IMR-90 (cell line): ENCODE data around the gene RIPPLY1. TPM values are rescaled to one million over a fixed set of nuclear protein-coding genes. Genes with fewer than 3 reads are reported as not detected.
A peak's percentile ranks its signal among the peaks of the same experiment; 100 is the strongest.

ENCODE experiments used
- ATAC-seq: fragments of 200-7000 bp; cut with Tn5 transposase; 2 replicates; pipeline ENCODE4 v1.9.1; 2020; ENCODE audit warnings: low read depth, mild to moderate bottlenecking, moderate library complexity
- BruUV-seq: library from RNA; stranded (reverse); fragments of 400-500 nt; replicated peaks from 2 replicates; lab custom pipeline; 2021; lab: Mats Ljungman, UMichigan
- CTCF ChIA-PET: fragments of 300-600 bp; formaldehyde crosslinking; extraction: SDS; loops from one replicate; lab custom pipeline; 2021; ENCODE audit warnings: antibody characterized with exemption; lab: Yijun Ruan, JAX
- POLR2A ChIA-PET: fragments of 300-600 bp; sonication (Branson Sonifier 250); formaldehyde crosslinking; loops from one replicate; lab custom pipeline; 2022; ENCODE audit warnings: antibody characterized with exemption; ENCODE audit not compliant: unreplicated experiment; lab: Charles Lee
- DNase-seq: peaks from one replicate; pipeline ENCODE4 v3.0.0; 2013
- H2AFZ ChIP-seq: replicated peaks from 2 replicates; pipeline ENCODE3; 2013; ENCODE audit warnings: low read length, mild to moderate bottlenecking; ENCODE audit not compliant: poor library complexity
- H2AK5ac ChIP-seq: 2 replicates; pipeline ENCODE4 v1.6.1; 2013; ENCODE audit warnings: low read depth, low read length, inconsistent platforms
- H2AK9ac ChIP-seq: replicated peaks from 2 replicates; pipeline ENCODE3; 2013; ENCODE audit warnings: mild to moderate bottlenecking, low read depth, low read length, moderate library complexity; ENCODE audit not compliant: poor library complexity
- H2BK120ac ChIP-seq: 2 replicates; pipeline ENCODE4 v1.6.1; 2013; ENCODE audit warnings: low read depth, low read length, inconsistent platforms
- H2BK15ac ChIP-seq: 3 replicates; pipeline ENCODE4 v1.6.1; 2013; ENCODE audit warnings: low read depth, low read length, inconsistent platforms
- H2BK20ac ChIP-seq: 2 replicates; pipeline ENCODE4 v1.6.1; 2013; ENCODE audit warnings: low read depth, mild to moderate bottlenecking, inconsistent platforms, low read length, moderate library complexity
- H2BK5ac ChIP-seq: 2 replicates; pipeline ENCODE4 v1.6.1; 2013; ENCODE audit warnings: mild to moderate bottlenecking, low read depth, low read length, inconsistent platforms; ENCODE audit not compliant: poor library complexity, severe bottlenecking
- H3K14ac ChIP-seq: replicated peaks from 2 replicates; pipeline ENCODE4 v1.6.1; 2013; ENCODE audit warnings: low read depth, low read length, inconsistent platforms
- H3K18ac ChIP-seq: 2 replicates; pipeline ENCODE4 v1.6.1; 2013; ENCODE audit warnings: low read depth, low read length, control low read depth
- H3K23ac ChIP-seq: 2 replicates; pipeline ENCODE4 v1.6.1; 2013; ENCODE audit warnings: low read depth, low read length, inconsistent platforms
- H3K27ac ChIP-seq: 2 replicates; pipeline ENCODE4 v1.5.1; 2013; ENCODE audit warnings: mild to moderate bottlenecking, control low read depth, low read length; ENCODE audit not compliant: insufficient read depth
- H3K27me3 ChIP-seq: 2 replicates; pipeline ENCODE4 v1.6.1; 2013; ENCODE audit warnings: low read length; ENCODE audit not compliant: control insufficient read depth, insufficient read depth
- H3K36me3 ChIP-seq: 2 replicates; pipeline ENCODE4 v1.6.1; 2013; ENCODE audit warnings: low read length, mixed read lengths; ENCODE audit not compliant: control insufficient read depth, insufficient read depth
- H3K4ac ChIP-seq: 2 replicates; pipeline ENCODE4 v1.6.1; 2013; ENCODE audit warnings: low read depth, low read length, inconsistent platforms
- H3K4me1 ChIP-seq: 2 replicates; pipeline ENCODE4 v1.6.1; 2013; ENCODE audit warnings: low read length, mixed read lengths; ENCODE audit not compliant: control insufficient read depth, insufficient read depth
- H3K4me2 ChIP-seq: 2 replicates; pipeline ENCODE4 v1.6.1; 2013; ENCODE audit warnings: low read depth, mild to moderate bottlenecking, control low read depth, low read length, moderate library complexity
- H3K4me3 ChIP-seq: 2 replicates; pipeline ENCODE4 v1.5.1; 2013; ENCODE audit warnings: low read depth, mild to moderate bottlenecking, control low read depth, low read length, moderate library complexity; ENCODE audit not compliant: insufficient read depth
- H3K56ac ChIP-seq: 2 replicates; pipeline ENCODE4 v1.6.1; 2013; ENCODE audit warnings: low read length, inconsistent platforms; ENCODE audit not compliant: insufficient read depth; ENCODE audit errors: extremely low read depth
- H3K79me1 ChIP-seq, 2 experiments: 2 replicates each; pipeline ENCODE4 v1.6.1; 2013; ENCODE audit warnings: low read length in 2 of 2, inconsistent platforms in 1 of 2, low read depth in 1 of 2
- H3K9ac ChIP-seq: 2 replicates; pipeline ENCODE4 v1.6.1; 2013; ENCODE audit warnings: low read depth, low read length, control low read depth
- H3K9me1 ChIP-seq: 2 replicates; pipeline ENCODE4 v1.6.1; 2013; ENCODE audit warnings: low read length, inconsistent platforms; ENCODE audit not compliant: insufficient read depth
- H3K9me3 ChIP-seq: 2 replicates; pipeline ENCODE4 v1.6.1; 2013; ENCODE audit warnings: low read length; ENCODE audit not compliant: control insufficient read depth, insufficient read depth
- H4K20me1 ChIP-seq: 2 replicates; pipeline ENCODE4 v1.6.1; 2013; ENCODE audit warnings: low read length, inconsistent platforms; ENCODE audit not compliant: insufficient read depth
- H4K5ac ChIP-seq: 2 replicates; pipeline ENCODE4 v1.6.1; 2013; ENCODE audit warnings: mild to moderate bottlenecking, low read depth, low read length, control low read depth
- H4K8ac ChIP-seq, 2 experiments: 2 replicates each; pipeline ENCODE4 v1.6.1; 2013; ENCODE audit warnings: low read depth in 2 of 2, low read length in 2 of 2, control low read depth in 1 of 2, inconsistent platforms in 1 of 2
- H4K91ac ChIP-seq: 2 replicates; pipeline ENCODE4 v1.6.1; 2013; ENCODE audit warnings: low read depth, low read length, inconsistent platforms; ENCODE audit not compliant: insufficient read depth
- CEBPB ChIP-seq: IDR thresholded peaks from 2 replicates; pipeline ENCODE4 v1.6.1; 2012; ENCODE audit warnings: low read depth, low read length, improper control_type of control experiment
- CHD1 ChIP-seq: IDR thresholded peaks from 2 replicates; pipeline ENCODE4 v1.6.1; 2012; ENCODE audit warnings: low read depth, low read length, improper control_type of control experiment
- FOS ChIP-seq: fragments of 150-350 bp; IDR thresholded peaks from 2 replicates; pipeline ENCODE4 v1.6.1; 2016; ENCODE audit warnings: low read depth, low read length
- NFE2L2 ChIP-seq: fragments of 150-350 bp; IDR thresholded peaks from 2 replicates; pipeline ENCODE4 v1.6.1; 2016; ENCODE audit warnings: low read depth, mild to moderate bottlenecking, low read length
- POLR2A ChIP-seq: IDR thresholded peaks from 2 replicates; pipeline ENCODE4 v1.6.1; 2012; ENCODE audit warnings: mild to moderate bottlenecking, low read depth, low read length
- WGBS, 2 experiments: methylation state at CpG; one replicate each; pipeline versions ENCODE4 v1.1.5 to v1.1.7; 2013; ENCODE audit warnings: missing lambda C conversion rate in 2 of 2; ENCODE audit not compliant: insufficient read length in 1 of 2; ENCODE audit errors: extremely low coverage in 2 of 2; 5-methylcytosine and 5-hydroxymethylcytosine counted together
- dilution Hi-C: fragments of 300-500 bp; cut with HindIII; formaldehyde crosslinking; loops from one replicate; pipeline ENCODE4 v1.14.3; 2018; ENCODE audit warnings: low sequenced_read_pairs; ENCODE audit not compliant: unreplicated experiment
- in situ Hi-C: fragments of 300-500 bp; cut with MboI; formaldehyde crosslinking; loops from 3 replicates; pipeline ENCODE4 v1.14.3; 2019; ENCODE audit warnings: low sequenced_read_pairs, inconsistent platforms, mixed read lengths
- intact Hi-C: fragments of 100-400 bp; cut with micrococcal nuclease; formaldehyde crosslinking; loops from 2 replicates; pipeline ENCODE4 v1.10.0; 2022
- polyA plus RNA-seq, 3 experiments: library from polyadenylated mRNA; depleted of rRNA; stranded (reverse); fragments of >200 nt; gene quantifications; 2 replicates each; pipeline ENCODE4 v1.2.3, GENCODE V29; 2012; ENCODE audit warnings: low replicate concordance in 1 of 3
- total RNA-seq: library from RNA; depleted of rRNA; stranded (reverse); fragments of >200 nt; gene quantifications from 2 replicates; pipeline ENCODE4 v1.2.3, GENCODE V29; 2012
- TF ChIP-seq, protein P1 (sequence below): fragments of 150-350 bp; IDR thresholded peaks from 2 replicates; pipeline ENCODE4 v1.6.1; 2017; ENCODE audit warnings: mild to moderate bottlenecking, antibody characterized with exemption, low read length, low read depth
- TF ChIP-seq, protein P2 (sequence below): conservative IDR thresholded peaks from 2 replicates; pipeline ENCODE4 v1.5.1; 2012; ENCODE audit warnings: mild to moderate bottlenecking, low read depth, low read length, improper control_type of control experiment

The RIPPLY1 gene
- total and polyA plus RNA-seq, 2 of the 4 experiments (the other 2 are of a cell fraction), result not detected

DNA sequence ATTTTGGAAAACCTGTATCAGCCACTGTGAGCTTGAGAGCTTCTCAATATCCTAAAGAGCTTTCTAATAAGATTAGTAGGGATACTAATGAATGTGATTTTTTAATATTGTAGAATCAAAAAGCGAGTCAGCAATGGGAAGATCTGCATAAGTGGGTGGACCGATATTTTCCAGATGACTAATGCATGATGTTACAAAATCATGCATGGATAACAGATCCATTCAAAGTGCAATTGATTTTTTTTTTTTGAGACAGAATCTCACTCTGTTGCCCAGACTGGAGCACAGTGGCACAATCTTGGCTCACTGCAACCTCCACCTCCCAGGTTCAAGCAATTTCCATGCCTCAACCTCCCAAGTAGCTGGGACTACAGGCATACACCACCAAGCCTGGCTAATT, 9.7 kb upstream of the RIPPLY1 start:
- H3K4me3 ChIP-seq, result no peak overlapping the region
- H4K20me1 ChIP-seq, result no peaks in the 10 kb centered on the region
- no peak overlapping the region for H3K23ac ChIP-seq
- H2AFZ ChIP-seq, result no peak overlapping the region
- H3K79me1 ChIP-seq, result no peaks in the 10 kb centered on the region
- no peak overlapping the region for H2AK9ac ChIP-seq
- ChIA-PET POLR2A (no interaction called here), CTCF (no interaction called here)
- H3K27me3 ChIP-seq, result peaks cover 13% of the 10 kb centered on the region
- no peak overlapping the region for H2BK20ac ChIP-seq
- H3K56ac ChIP-seq, result no peak overlapping the region
- no peaks in the 10 kb centered on the region for H3K4me1 ChIP-seq
- H3K9me1 ChIP-seq, result no peaks in the 10 kb centered on the region
- no CpG with 5 or more reads among the region's 2 CpGs for WGBS, 2 experiments
- no peak overlapping the region for H2BK120ac ChIP-seq
- no peak overlapping the region for H3K4ac ChIP-seq
- H3K14ac ChIP-seq, result no peak overlapping the region
- no peak overlapping the region for H2BK5ac ChIP-seq
- intact Hi-C loops (no loop called here), in situ Hi-C loops (no loop called here), dilution Hi-C loops (no loop called here)
- no peak overlapping the region for H4K91ac ChIP-seq
- no TSS peak for BruUV-seq
- ATAC-seq, result peak; percentile 32; the same call in 1 of the 2 replicates
- no peak overlapping the region for H4K5ac ChIP-seq
- H3K9me3 ChIP-seq, result no peaks in the 10 kb centered on the region
- TF ChIP-seq, protein P1, sequence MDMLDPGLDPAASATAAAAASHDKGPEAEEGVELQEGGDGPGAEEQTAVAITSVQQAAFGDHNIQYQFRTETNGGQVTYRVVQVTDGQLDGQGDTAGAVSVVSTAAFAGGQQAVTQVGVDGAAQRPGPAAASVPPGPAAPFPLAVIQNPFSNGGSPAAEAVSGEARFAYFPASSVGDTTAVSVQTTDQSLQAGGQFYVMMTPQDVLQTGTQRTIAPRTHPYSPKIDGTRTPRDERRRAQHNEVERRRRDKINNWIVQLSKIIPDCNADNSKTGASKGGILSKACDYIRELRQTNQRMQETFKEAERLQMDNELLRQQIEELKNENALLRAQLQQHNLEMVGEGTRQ, result no peak
- TF ChIP-seq POLR2A (no peak), CEBPB (peak; percentile 57), FOS (0 out of 2 replicates have a peak, but pooled peaks have one; percentile 9), CHD1 (no peak), NFE2L2 (no peak)
- TF ChIP-seq, protein P2, sequence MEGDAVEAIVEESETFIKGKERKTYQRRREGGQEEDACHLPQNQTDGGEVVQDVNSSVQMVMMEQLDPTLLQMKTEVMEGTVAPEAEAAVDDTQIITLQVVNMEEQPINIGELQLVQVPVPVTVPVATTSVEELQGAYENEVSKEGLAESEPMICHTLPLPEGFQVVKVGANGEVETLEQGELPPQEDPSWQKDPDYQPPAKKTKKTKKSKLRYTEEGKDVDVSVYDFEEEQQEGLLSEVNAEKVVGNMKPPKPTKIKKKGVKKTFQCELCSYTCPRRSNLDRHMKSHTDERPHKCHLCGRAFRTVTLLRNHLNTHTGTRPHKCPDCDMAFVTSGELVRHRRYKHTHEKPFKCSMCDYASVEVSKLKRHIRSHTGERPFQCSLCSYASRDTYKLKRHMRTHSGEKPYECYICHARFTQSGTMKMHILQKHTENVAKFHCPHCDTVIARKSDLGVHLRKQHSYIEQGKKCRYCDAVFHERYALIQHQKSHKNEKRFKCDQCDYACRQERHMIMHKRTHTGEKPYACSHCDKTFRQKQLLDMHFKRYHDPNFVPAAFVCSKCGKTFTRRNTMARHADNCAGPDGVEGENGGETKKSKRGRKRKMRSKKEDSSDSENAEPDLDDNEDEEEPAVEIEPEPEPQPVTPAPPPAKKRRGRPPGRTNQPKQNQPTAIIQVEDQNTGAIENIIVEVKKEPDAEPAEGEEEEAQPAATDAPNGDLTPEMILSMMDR, result no peak
- no peak overlapping the region for H3K18ac ChIP-seq
- DNase-seq, result peak; percentile 57
- H3K4me2 ChIP-seq, result no peak overlapping the region
- H2BK15ac ChIP-seq, result no peak overlapping the region
- H3K9ac ChIP-seq, result no peak overlapping the region
- H3K36me3 ChIP-seq, result no peaks in the 10 kb centered on the region
- H4K8ac ChIP-seq, result no peak overlapping the region
- H2AK5ac ChIP-seq, result no peak overlapping the region
- H3K27ac ChIP-seq, result no peak overlapping the region
